Muscle layer of colon (tissue), 2 donors: ENCODE measurements around the gene ZPBP2.
"Not testable (repeated sequence)": the region's sequence is repeated elsewhere in the genome, so short reads cannot be mapped to it uniquely, and the experiment has no call there.

Experiments
- H3K27ac ChIP-seq: one replicate; pipeline ENCODE4 v1.7.0; 2013; ENCODE audit warnings: low read depth, mild to moderate bottlenecking, low read length, moderate library complexity
- H3K27me3 ChIP-seq, 2 donors: one replicate each; pipeline ENCODE4 v1.7.0; 2013; ENCODE audit warnings: low read length in 2 of 2, mild to moderate bottlenecking in 2 of 2; ENCODE audit not compliant: insufficient read depth in 2 of 2, control insufficient read depth in 1 of 2
- H3K36me3 ChIP-seq: one replicate; pipeline ENCODE4 v1.7.0; 2013; ENCODE audit warnings: mild to moderate bottlenecking, low read length; ENCODE audit not compliant: insufficient read depth
- H3K4me1 ChIP-seq: one replicate; pipeline ENCODE4 v1.7.0; 2013; ENCODE audit warnings: mild to moderate bottlenecking, low read length; ENCODE audit not compliant: insufficient read depth
- H3K4me3 ChIP-seq, 2 donors: one replicate each; pipeline ENCODE4 v1.7.0; 2013; ENCODE audit warnings: low read length in 2 of 2, low read depth in 1 of 2, mild to moderate bottlenecking in 1 of 2, moderate library complexity in 1 of 2
- H3K9ac ChIP-seq: one replicate; pipeline ENCODE4 v1.7.0; 2013; ENCODE audit warnings: low read length
- H3K9me3 ChIP-seq: one replicate; pipeline ENCODE4 v1.7.0; 2013; ENCODE audit warnings: mild to moderate bottlenecking, low read length
- donor health status: abdominal sarcoma.
- donor health status: Adenocarcinoma of cecum.

ZPBP2 gene

GRCh38 chr17:39836117-39836516 lies 31.9 kb upstream of the ZPBP2 start:
- H3K4me3 ChIP-seq, result no peak overlapping the region
- no peaks in the 10 kb centered on the region for H3K4me1 ChIP-seq
- no peak overlapping the region for H3K9ac ChIP-seq
- H3K27ac ChIP-seq, result no peak overlapping the region
- no peaks in the 10 kb centered on the region for H3K9me3 ChIP-seq
- no peaks in the 10 kb centered on the region for H3K27me3 ChIP-seq
- H3K36me3 ChIP-seq, result no peaks in the 10 kb centered on the region

- no peaks in the 10 kb centered on the region for H3K9me3 ChIP-seq
- H3K4me3 ChIP-seq, result no peak overlapping the region
- no peaks in the 10 kb centered on the region for H3K36me3 ChIP-seq
- peaks cover 0 to 9% of the 10 kb centered on the region in 2 donors for H3K27me3 ChIP-seq
- no peak overlapping the region for H3K27ac ChIP-seq
- no peaks in the 10 kb centered on the region for H3K4me1 ChIP-seq
- no peak overlapping the region for H3K9ac ChIP-seq
Observed at GRCh38 chr17:39838057-39838456, 29.9 kb upstream of the ZPBP2 start.

GRCh38 chr17:39838784-39839183 lies 29.2 kb upstream of the ZPBP2 start:
- H3K4me3 ChIP-seq, result no peak overlapping the region
- H3K9ac ChIP-seq, result no peak overlapping the region
- H3K9me3 ChIP-seq, result no peaks in the 10 kb centered on the region
- no peak overlapping the region for H3K27ac ChIP-seq
- no peaks in the 10 kb centered on the region for H3K4me1 ChIP-seq
- peaks cover 0 to 9% of the 10 kb centered on the region in 2 donors for H3K27me3 ChIP-seq
- H3K36me3 ChIP-seq, result no peaks in the 10 kb centered on the region

- no peak overlapping the region for H3K27ac ChIP-seq
- no peaks in the 10 kb centered on the region for H3K4me1 ChIP-seq
- H3K36me3 ChIP-seq, result no peaks in the 10 kb centered on the region
- H3K4me3 ChIP-seq, result no peak overlapping the region
- peaks cover 0 to 9% of the 10 kb centered on the region in 2 donors for H3K27me3 ChIP-seq
- no peak overlapping the region for H3K9ac ChIP-seq
- no peaks in the 10 kb centered on the region for H3K9me3 ChIP-seq
Observed at GRCh38 chr17:39841134-39841683, 26.8 kb upstream of the ZPBP2 start.

- Histone ChIP-seq H3K9me3 (no peaks in the 10 kb centered on the region), H3K36me3 (no peaks in the 10 kb centered on the region), H3K4me1 (no peaks in the 10 kb centered on the region), H3K27ac (no peak overlapping the region), H3K4me3 (no peak overlapping the region), H3K27me3 (peaks cover 0 to 9% of the 10 kb centered on the region in 2 donors), H3K9ac (no peak overlapping the region)
Observed at GRCh38 chr17:39845052-39845846, 22.8 kb upstream of the ZPBP2 start.

GRCh38 chr17:39846205-39846604 lies 21.8 kb upstream of the ZPBP2 start:
- no peak overlapping the region for H3K27ac ChIP-seq
- H3K4me1 ChIP-seq, result no peaks in the 10 kb centered on the region
- no peaks in the 10 kb centered on the region for H3K36me3 ChIP-seq
- no peaks in the 10 kb centered on the region for H3K9me3 ChIP-seq
- no peak overlapping the region for H3K9ac ChIP-seq
- H3K27me3 ChIP-seq, result peaks cover 0 to 9% of the 10 kb centered on the region in 2 donors
- no peak overlapping the region for H3K4me3 ChIP-seq

GRCh38 chr17:39848600-39848999 lies 19.4 kb upstream of the ZPBP2 start:
- no peaks in the 10 kb centered on the region for H3K36me3 ChIP-seq
- H3K27ac ChIP-seq, result no peak overlapping the region
- H3K9me3 ChIP-seq, result no peaks in the 10 kb centered on the region
- no peaks in the 10 kb centered on the region for H3K27me3 ChIP-seq
- no peaks in the 10 kb centered on the region for H3K4me1 ChIP-seq
- H3K9ac ChIP-seq, result no peak overlapping the region
- H3K4me3 ChIP-seq, result no peak overlapping the region

GRCh38 chr17:39850186-39850585 lies 17.8 kb upstream of the ZPBP2 start:
- not testable (repeated sequence) for H3K27me3 ChIP-seq, H3K4me3 ChIP-seq, H3K9ac ChIP-seq, H3K4me1 ChIP-seq, H3K36me3 ChIP-seq, H3K27ac ChIP-seq, H3K9me3 ChIP-seq

GRCh38 chr17:39852239-39852638 lies 15.8 kb upstream of the ZPBP2 start:
- H3K9me3 ChIP-seq, result no peaks in the 10 kb centered on the region
- no peak overlapping the region for H3K9ac ChIP-seq
- H3K27ac ChIP-seq, result no peak overlapping the region
- H3K27me3 ChIP-seq, result no peaks in the 10 kb centered on the region
- H3K36me3 ChIP-seq, result no peaks in the 10 kb centered on the region
- no peak overlapping the region for H3K4me3 ChIP-seq
- H3K4me1 ChIP-seq, result no peaks in the 10 kb centered on the region

- no peak overlapping the region for H3K9ac ChIP-seq
- H3K4me1 ChIP-seq, result no peaks in the 10 kb centered on the region
- no peaks in the 10 kb centered on the region for H3K27me3 ChIP-seq
- no peak overlapping the region for H3K4me3 ChIP-seq
- no peaks in the 10 kb centered on the region for H3K9me3 ChIP-seq
- H3K27ac ChIP-seq, result no peak overlapping the region
- no peaks in the 10 kb centered on the region for H3K36me3 ChIP-seq
Observed at GRCh38 chr17:39854909-39855308, 13.1 kb upstream of the ZPBP2 start.

GRCh38 chr17:39855911-39856649 lies 11.9 kb upstream of the ZPBP2 start:
- H3K27ac ChIP-seq, H3K9ac ChIP-seq: not testable (repeated sequence)

More at GRCh38 chr17:39855911-39856649, 11.9 kb upstream of the ZPBP2 start:
- not testable (repeated sequence) for H3K4me1 ChIP-seq, H3K27me3 ChIP-seq, H3K4me3 ChIP-seq, H3K9me3 ChIP-seq, H3K36me3 ChIP-seq
